ENCODE results near the gene SOS2.

DNA sequence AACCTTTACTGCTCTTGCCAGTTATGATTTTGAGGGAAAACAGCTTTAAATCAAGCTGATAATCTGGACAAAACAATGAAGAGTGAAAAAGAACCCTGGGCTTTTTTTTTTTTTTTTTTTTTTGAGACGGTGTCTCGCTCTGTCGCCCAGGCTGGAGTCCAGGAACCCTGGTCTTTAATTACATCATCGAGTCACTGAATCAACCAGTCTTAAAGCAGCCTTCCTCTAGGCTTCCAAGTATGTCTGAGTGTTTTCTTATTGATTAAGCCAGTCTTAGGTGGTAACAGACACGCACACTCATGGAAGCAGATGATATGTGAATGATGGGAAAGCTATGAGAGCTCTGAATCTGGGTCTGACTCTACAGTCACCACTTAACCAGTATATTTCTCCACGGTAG, 109.1 kb downstream of the SOS2 start:
- TF ChIP-seq POLR2A (IDR thresholded peaks at IDR 0.05; ENCODE audit: low read depth) = no peak
- TF ChIP-seq, protein P1, sequence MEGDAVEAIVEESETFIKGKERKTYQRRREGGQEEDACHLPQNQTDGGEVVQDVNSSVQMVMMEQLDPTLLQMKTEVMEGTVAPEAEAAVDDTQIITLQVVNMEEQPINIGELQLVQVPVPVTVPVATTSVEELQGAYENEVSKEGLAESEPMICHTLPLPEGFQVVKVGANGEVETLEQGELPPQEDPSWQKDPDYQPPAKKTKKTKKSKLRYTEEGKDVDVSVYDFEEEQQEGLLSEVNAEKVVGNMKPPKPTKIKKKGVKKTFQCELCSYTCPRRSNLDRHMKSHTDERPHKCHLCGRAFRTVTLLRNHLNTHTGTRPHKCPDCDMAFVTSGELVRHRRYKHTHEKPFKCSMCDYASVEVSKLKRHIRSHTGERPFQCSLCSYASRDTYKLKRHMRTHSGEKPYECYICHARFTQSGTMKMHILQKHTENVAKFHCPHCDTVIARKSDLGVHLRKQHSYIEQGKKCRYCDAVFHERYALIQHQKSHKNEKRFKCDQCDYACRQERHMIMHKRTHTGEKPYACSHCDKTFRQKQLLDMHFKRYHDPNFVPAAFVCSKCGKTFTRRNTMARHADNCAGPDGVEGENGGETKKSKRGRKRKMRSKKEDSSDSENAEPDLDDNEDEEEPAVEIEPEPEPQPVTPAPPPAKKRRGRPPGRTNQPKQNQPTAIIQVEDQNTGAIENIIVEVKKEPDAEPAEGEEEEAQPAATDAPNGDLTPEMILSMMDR (IDR thresholded peaks at IDR 0.05) = no peak

All from esophagus muscularis mucosa (tissue), 3 donors.